Measurements from ENCODE around the gene SORCS3. TPM values are rescaled to one million over a fixed set of nuclear protein-coding genes. Genes with fewer than 3 reads are reported as not detected.

SORCS3 gene
- total RNA-seq, 1 experiment from 2014 or later = not detected

- CTCF ChIA-PET = no interaction called here
- intact Hi-C loops (cut with micrococcal nuclease) = no loop called here
- TF ChIP-seq, protein P1, sequence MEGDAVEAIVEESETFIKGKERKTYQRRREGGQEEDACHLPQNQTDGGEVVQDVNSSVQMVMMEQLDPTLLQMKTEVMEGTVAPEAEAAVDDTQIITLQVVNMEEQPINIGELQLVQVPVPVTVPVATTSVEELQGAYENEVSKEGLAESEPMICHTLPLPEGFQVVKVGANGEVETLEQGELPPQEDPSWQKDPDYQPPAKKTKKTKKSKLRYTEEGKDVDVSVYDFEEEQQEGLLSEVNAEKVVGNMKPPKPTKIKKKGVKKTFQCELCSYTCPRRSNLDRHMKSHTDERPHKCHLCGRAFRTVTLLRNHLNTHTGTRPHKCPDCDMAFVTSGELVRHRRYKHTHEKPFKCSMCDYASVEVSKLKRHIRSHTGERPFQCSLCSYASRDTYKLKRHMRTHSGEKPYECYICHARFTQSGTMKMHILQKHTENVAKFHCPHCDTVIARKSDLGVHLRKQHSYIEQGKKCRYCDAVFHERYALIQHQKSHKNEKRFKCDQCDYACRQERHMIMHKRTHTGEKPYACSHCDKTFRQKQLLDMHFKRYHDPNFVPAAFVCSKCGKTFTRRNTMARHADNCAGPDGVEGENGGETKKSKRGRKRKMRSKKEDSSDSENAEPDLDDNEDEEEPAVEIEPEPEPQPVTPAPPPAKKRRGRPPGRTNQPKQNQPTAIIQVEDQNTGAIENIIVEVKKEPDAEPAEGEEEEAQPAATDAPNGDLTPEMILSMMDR (IDR thresholded peaks at IDR 0.05; ENCODE audit: unreplicated experiment) = no peak
- Mint-ChIP-seq H3K9me3 (ENCODE audit: unreplicated experiment) (peaks cover 8% of the 10 kb centered on the region), H3K4me3 (ENCODE audit: unreplicated experiment) (no peak overlapping the region), H3K27ac (ENCODE audit: low read depth, unreplicated experiment) (no peak overlapping the region), H3K4me1 (ENCODE audit: insufficient read depth, unreplicated experiment) (peaks cover 12% of the 10 kb centered on the region), H3K36me3 (ENCODE audit: insufficient read depth, unreplicated experiment) (peaks cover 4% of the 10 kb centered on the region), H3K27me3 (ENCODE audit: insufficient read depth, unreplicated experiment) (no peaks in the 10 kb centered on the region)
- DNase-seq (ENCODE audit: unreplicated experiment) = no peak
- BruUV-seq (replicated peaks) = no TSS peak
- POLR2A ChIA-PET = interaction anchor here (1.2 kb wide), 1 partner anchor 9 kb away, joined by 4 read pairs; no protein-coding TSS in a partner anchor
Observed at GRCh38 chr10:104938031-104938430, 296.9 kb downstream of the SORCS3 start.

DNA sequence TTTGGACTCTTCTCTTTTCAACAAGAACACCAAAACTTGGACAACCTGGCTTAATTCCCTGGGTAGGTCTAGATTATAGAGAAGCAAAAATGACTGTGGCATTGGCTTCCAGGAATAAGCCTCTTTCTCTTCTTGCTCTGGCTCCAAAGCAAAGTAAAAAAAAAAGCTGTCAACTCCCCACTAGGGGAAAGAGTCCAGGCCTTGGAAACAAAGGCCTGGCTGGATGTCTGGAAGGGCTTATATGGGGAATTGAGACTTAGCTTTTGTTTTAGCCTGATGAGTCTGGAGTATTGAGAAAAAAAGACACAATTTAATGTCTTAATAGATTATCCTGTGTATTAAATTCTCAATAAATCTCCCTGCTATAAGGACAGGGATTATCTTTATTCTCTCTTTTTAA is 300.6 kb downstream of the SORCS3 start:
- Mint-ChIP-seq H3K36me3 (ENCODE audit: insufficient read depth, unreplicated experiment) (no peaks in the 10 kb centered on the region), H3K27ac (ENCODE audit: low read depth, unreplicated experiment) (no peak overlapping the region), H3K4me3 (ENCODE audit: unreplicated experiment) (no peak overlapping the region), H3K9me3 (ENCODE audit: unreplicated experiment) (no peaks in the 10 kb centered on the region), H3K27me3 (ENCODE audit: insufficient read depth, unreplicated experiment) (no peaks in the 10 kb centered on the region), H3K4me1 (ENCODE audit: insufficient read depth, unreplicated experiment) (peaks cover 12% of the 10 kb centered on the region)
- TF ChIP-seq, protein P1 (IDR thresholded peaks at IDR 0.05; ENCODE audit: unreplicated experiment) = no peak
- DNase-seq (ENCODE audit: unreplicated experiment) = no peak
- intact Hi-C loops (cut with micrococcal nuclease) = no loop called here
- POLR2A ChIA-PET = no interaction called here
- CTCF ChIA-PET = interaction anchor here (0.9 to 1.2 kb wide), 2 partner anchors 16 to 218 kb away, joined by 3 to 5 read pairs; no protein-coding TSS in a partner anchor
- no TSS peak for BruUV-seq (replicated peaks)

GRCh38 chr10:104947314-104947713 is 306.2 kb downstream of the SORCS3 start:
- intact Hi-C loops (cut with micrococcal nuclease) = no loop called here
- no peak overlapping the region for H3K27ac Mint-ChIP-seq (ENCODE audit: low read depth, unreplicated experiment)
- no peaks in the 10 kb centered on the region for H3K4me1 Mint-ChIP-seq (ENCODE audit: insufficient read depth, unreplicated experiment)
- BruUV-seq (replicated peaks) = no TSS peak
- TF ChIP-seq, protein P1 (IDR thresholded peaks at IDR 0.05; ENCODE audit: unreplicated experiment) = no peak
- no peaks in the 10 kb centered on the region for H3K36me3 Mint-ChIP-seq (ENCODE audit: insufficient read depth, unreplicated experiment)
- ChIA-PET CTCF (interaction anchor here (0.6 to 1.1 kb wide), 3 partner anchors 78 to 372 kb away, joined by 3 to 5 read pairs (median 3); no protein-coding TSS in a partner anchor), POLR2A (no interaction called here)
- H3K27me3 Mint-ChIP-seq (ENCODE audit: insufficient read depth, unreplicated experiment) = no peaks in the 10 kb centered on the region
- no peak overlapping the region for H3K4me3 Mint-ChIP-seq (ENCODE audit: unreplicated experiment)
- H3K9me3 Mint-ChIP-seq (ENCODE audit: unreplicated experiment) = no peaks in the 10 kb centered on the region
- DNase-seq (ENCODE audit: unreplicated experiment) = no peak

GRCh38 chr10:104957178-104957841 is 316.2 kb downstream of the SORCS3 start:
- BruUV-seq (replicated peaks) = no TSS peak
- no peaks in the 10 kb centered on the region for H3K36me3 Mint-ChIP-seq (ENCODE audit: insufficient read depth, unreplicated experiment)
- H3K4me3 Mint-ChIP-seq (ENCODE audit: unreplicated experiment) = no peak overlapping the region
- ChIA-PET POLR2A (no interaction called here), CTCF (no interaction called here)
- intact Hi-C loops (cut with micrococcal nuclease) = no loop called here
- TF ChIP-seq, protein P1 (IDR thresholded peaks at IDR 0.05; ENCODE audit: unreplicated experiment) = no peak
- H3K27me3 Mint-ChIP-seq (ENCODE audit: insufficient read depth, unreplicated experiment) = peaks cover 18% of the 10 kb centered on the region
- no peaks in the 10 kb centered on the region for H3K4me1 Mint-ChIP-seq (ENCODE audit: insufficient read depth, unreplicated experiment)
- H3K27ac Mint-ChIP-seq (ENCODE audit: low read depth, unreplicated experiment) = no peak overlapping the region
- H3K9me3 Mint-ChIP-seq (ENCODE audit: unreplicated experiment) = no peaks in the 10 kb centered on the region
- DNase-seq (ENCODE audit: unreplicated experiment) = no peak
